Aorta (tissue), 5 donors: ENCODE results near the gene E2F6. TPM values are rescaled to one million over a fixed set of nuclear protein-coding genes. Genes with fewer than 3 reads are reported as not detected.

Experiments used
- ATAC-seq: fragments of 200-7000 bp; cut with Tn5 transposase; one replicate; pipeline ENCODE4 v1.9.1; 2022; ENCODE audit warnings: moderate library complexity; ENCODE audit not compliant: low FRiP score
- DNase-seq, 2 donors: peaks; one replicate each; pipeline ENCODE4 v3.0.0-alpha.2; 2020
- H3K27ac ChIP-seq, 2 donors: one replicate each; pipeline ENCODE4 v1.5.1; 2013; ENCODE audit warnings: low read length in 2 of 2, mild to moderate bottlenecking in 2 of 2, moderate library complexity in 2 of 2, control low read depth in 1 of 2, inconsistent platforms in 1 of 2, low read depth in 1 of 2
- H3K27me3 ChIP-seq, 2 donors: one replicate each; pipeline ENCODE4 v1.6.1; 2013; ENCODE audit warnings: control low read depth in 1 of 2, low read length in 1 of 2, mild to moderate bottlenecking in 1 of 2, moderate library complexity in 1 of 2; ENCODE audit not compliant: insufficient read depth in 2 of 2, control insufficient read depth in 1 of 2
- H3K36me3 ChIP-seq, 2 donors: one replicate each; pipeline ENCODE4 v1.6.1; 2013; ENCODE audit warnings: control low read depth in 1 of 2, low read length in 1 of 2, mild to moderate bottlenecking in 1 of 2; ENCODE audit not compliant: insufficient read depth in 2 of 2, control insufficient read depth in 1 of 2
- H3K4me1 ChIP-seq, 2 donors: one replicate each; pipeline ENCODE4 v1.6.1; 2013; ENCODE audit warnings: low read length in 2 of 2, control low read depth in 1 of 2, mild to moderate bottlenecking in 1 of 2, moderate library complexity in 1 of 2; ENCODE audit not compliant: insufficient read depth in 2 of 2, control insufficient read depth in 1 of 2
- H3K4me3 ChIP-seq, 2 donors: one replicate each; pipeline ENCODE4 v1.5.1; 2013; ENCODE audit warnings: low read length in 2 of 2, control low read depth in 1 of 2, mild to moderate bottlenecking in 1 of 2
- H3K9me3 ChIP-seq: one replicate; pipeline ENCODE4 v1.6.1; 2013; ENCODE audit warnings: mild to moderate bottlenecking, low read length; ENCODE audit not compliant: control insufficient read depth
- WGBS, 2 donors: extraction: QIAGEN DNeasy Blood & Tissue Kit; methylation state at CpG; one replicate each; pipeline ENCODE4 v1.1.7; 2013; 5-methylcytosine and 5-hydroxymethylcytosine counted together
- intact Hi-C, 2 donors: fragments of 100-400 bp; cut with DNase I; formaldehyde crosslinking; loops; one replicate each; pipeline versions ENCODE4 v1.14.2 to v1.15.0; 2022
- polyA plus RNA-seq, 2 donors: library from polyadenylated mRNA; stranded (reverse); fragments of 200-250 nt; gene quantifications; one replicate each; pipeline ENCODE4 v1.2.3, GENCODE V29; 2013
- total RNA-seq, 2 donors: library from RNA; stranded (reverse); fragmentation: NEBNext Ultra II Directional; extraction: Animal tissue kit (Norgen Biotek cat#: 25700); gene quantifications; one replicate each; pipeline ENCODE4 v1.2.1, GENCODE V29; 2021
- donor health status: healthy with polysubstance abuse.
- donor health status: Bipolar disorder and iron deficiency.
- donor health status: DM: no; HTN: no; CAD: no.
- donor health status: DM: no; HTN: no; CAD: no.
- donor health status: DM: yes; HTN: yes; CAD: no.

E2F6 gene
- total and polyA plus RNA-seq, 4 donors: 8.6 to 13.4 (median 9.4) TPM

GRCh38 chr2:11402436-11402835 is 63.5 kb downstream of the E2F6 start:
- 96 to 98% methylated on average over 9 of the region's 9 CpGs for WGBS, 2 donors

GRCh38 chr2:11399438-11399762 is 66.6 kb downstream of the E2F6 start:
- DNase-seq: no peak
- Histone ChIP-seq H3K4me3 (no peak overlapping the region), H3K27me3 (no peaks in the 10 kb centered on the region), H3K27ac (no peak overlapping the region), H3K4me1 (no peaks in the 10 kb centered on the region), H3K9me3 (no peaks in the 10 kb centered on the region), H3K36me3 (no peaks in the 10 kb centered on the region)
- no peak for ATAC-seq
- 94% methylated on average over 7 of the region's 7 CpGs for WGBS, 2 donors
- intact Hi-C loops: no loop called here

More at GRCh38 chr2:11402436-11402835, 63.5 kb downstream of the E2F6 start:
- DNase-seq: no peak
- no peak overlapping the region for H3K27ac ChIP-seq
- H3K9me3 ChIP-seq: no peaks in the 10 kb centered on the region
- H3K4me3 ChIP-seq: no peak overlapping the region
- no peak for ATAC-seq
- no peaks in the 10 kb centered on the region for H3K36me3 ChIP-seq
- H3K4me1 ChIP-seq: peaks cover 0 to 1% of the 10 kb centered on the region in 2 donors
- no peaks in the 10 kb centered on the region for H3K27me3 ChIP-seq
- intact Hi-C loops: no loop called here

DNA sequence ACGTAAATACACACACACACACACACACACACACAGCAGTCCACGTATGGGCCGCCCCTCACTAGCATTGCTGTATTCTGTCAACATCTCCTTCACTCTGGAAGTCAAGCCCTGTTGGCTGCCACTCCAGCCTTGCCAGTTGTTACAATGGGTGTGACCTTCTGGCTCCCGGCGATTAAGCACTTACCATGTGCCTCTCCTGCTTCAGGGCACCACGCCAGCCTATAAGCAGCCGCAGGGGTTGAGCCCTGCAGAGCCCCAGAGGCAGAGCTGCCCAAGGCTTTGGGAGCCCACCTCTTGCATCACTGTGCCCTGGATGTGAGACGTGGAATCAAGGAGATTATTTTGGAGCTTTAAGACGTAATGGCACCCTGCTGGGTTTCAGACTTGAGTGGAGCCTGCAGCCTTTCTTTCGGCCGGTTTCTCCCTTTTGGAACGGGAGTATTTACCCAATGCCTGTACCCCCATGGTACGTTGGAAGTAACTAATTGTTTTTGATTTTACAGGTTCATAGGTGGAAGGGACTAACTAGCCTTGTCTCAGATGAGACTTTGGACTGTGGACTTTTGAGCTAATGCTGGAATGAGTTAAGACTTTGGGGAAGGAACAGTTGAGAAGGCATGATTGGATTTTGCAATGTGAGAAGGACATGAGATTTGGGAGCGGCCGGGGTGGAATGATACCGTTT is 67.1 kb downstream of the E2F6 start:
- DNase-seq (no peak), ATAC-seq (no peak)
- intact Hi-C loops: no loop called here
- no peak overlapping the region for H3K27ac ChIP-seq
- H3K9me3 ChIP-seq: no peaks in the 10 kb centered on the region
- H3K27me3 ChIP-seq: no peaks in the 10 kb centered on the region
- no peaks in the 10 kb centered on the region for H3K4me1 ChIP-seq
- H3K4me3 ChIP-seq: no peak overlapping the region
- no peaks in the 10 kb centered on the region for H3K36me3 ChIP-seq
- WGBS, 2 donors: 74 to 77% methylated on average over 16 of the region's 16 CpGs

DNA sequence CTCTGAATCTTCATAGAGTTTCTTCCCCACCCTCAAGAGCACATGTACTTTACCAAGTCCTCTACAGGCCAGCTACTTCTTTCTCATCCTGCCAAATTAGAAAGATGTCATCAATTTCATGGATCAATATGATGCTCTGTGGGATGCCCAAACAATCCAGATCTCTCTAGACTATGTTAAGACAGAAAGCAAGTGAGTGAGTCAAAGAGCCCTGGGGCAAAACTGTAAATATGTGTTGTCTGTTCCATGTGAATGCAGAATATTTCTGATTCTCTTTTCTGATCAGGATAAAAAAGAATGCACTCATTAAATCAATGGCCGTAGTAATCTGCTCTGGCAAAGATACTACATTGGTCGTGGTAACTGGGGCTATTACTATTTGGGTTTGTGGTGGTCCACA is 68.4 kb downstream of the E2F6 start:
- intact Hi-C loops: no loop called here
- ATAC-seq (no peak), DNase-seq (no peak)
- Histone ChIP-seq H3K9me3 (no peaks in the 10 kb centered on the region), H3K36me3 (no peaks in the 10 kb centered on the region), H3K4me1 (peaks cover 0 to 3% of the 10 kb centered on the region in 2 donors), H3K27me3 (no peaks in the 10 kb centered on the region), H3K4me3 (no peak overlapping the region), H3K27ac (no peak overlapping the region)
- WGBS, 2 donors: 83 to 93% methylated on average over 2 of the region's 2 CpGs

DNA sequence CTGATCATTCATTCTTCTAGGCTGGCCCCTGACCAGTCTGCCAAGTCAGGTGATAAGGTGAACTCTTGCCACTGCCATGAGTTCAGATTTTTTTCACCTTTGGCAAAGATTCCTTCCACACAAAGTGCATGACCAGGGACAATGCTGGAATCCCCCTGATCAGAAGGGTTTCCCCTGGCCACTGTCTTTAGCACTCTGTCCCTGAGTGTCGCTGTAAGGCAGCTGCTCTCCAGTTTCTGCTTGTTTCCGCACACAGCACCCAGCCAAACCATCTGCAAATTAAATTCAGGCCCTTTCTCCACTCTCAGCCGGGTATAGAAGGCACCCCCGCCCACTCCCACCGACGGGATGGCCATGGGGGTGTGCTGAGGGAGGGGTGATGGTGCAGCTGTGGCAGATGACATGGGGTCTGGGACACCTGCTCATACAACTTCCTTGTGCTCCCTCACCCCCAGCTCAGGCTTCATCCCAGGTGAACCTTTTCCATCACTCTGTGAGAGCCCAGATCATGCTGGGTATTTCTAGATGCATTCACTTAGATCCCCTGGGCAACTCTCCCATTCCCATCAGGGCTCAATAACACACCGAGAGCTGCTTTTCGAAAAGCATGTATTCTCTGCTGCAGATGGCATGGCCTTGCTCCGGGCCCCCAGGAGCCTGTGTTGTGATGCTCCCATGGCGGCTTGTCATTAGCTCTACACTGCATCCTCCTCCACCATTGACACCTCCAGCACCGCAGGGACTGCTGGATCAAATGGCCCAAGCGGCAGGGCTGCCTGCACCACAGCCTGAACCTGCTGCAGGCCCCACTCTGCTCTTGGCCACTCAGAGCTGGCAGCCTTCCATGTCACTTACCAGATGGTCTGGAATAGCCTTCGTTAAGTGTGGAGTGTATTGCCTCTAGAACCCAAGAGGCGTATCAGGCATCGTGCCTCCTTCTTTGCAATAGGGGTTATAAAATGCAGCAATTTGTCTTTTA is 69.2 kb downstream of the E2F6 start:
- no peaks in the 10 kb centered on the region for H3K9me3 ChIP-seq
- H3K27me3 ChIP-seq: no peaks in the 10 kb centered on the region
- no peak overlapping the region for H3K27ac ChIP-seq
- intact Hi-C loops: no loop called here
- no peaks in the 10 kb centered on the region for H3K36me3 ChIP-seq
- DNase-seq (no peak), ATAC-seq (no peak)
- no peak overlapping the region for H3K4me3 ChIP-seq
- WGBS, 2 donors: 86 to 88% methylated on average over 15 of the region's 15 CpGs
- H3K4me1 ChIP-seq: peaks cover 0 to 3% of the 10 kb centered on the region in 2 donors

- H3K27ac ChIP-seq: no peak overlapping the region
- no peak overlapping the region for H3K4me3 ChIP-seq
- no peak for ATAC-seq
- 83 to 88% methylated on average over 8 of the region's 8 CpGs for WGBS, 2 donors
- intact Hi-C loops: no loop called here
- H3K9me3 ChIP-seq: no peaks in the 10 kb centered on the region
- no peaks in the 10 kb centered on the region for H3K36me3 ChIP-seq
- H3K4me1 ChIP-seq: peaks cover 0 to 3% of the 10 kb centered on the region in 2 donors
- no peak for DNase-seq
- no peaks in the 10 kb centered on the region for H3K27me3 ChIP-seq
Measured at GRCh38 chr2:11396021-11396420, 69.9 kb downstream of the E2F6 start.

- H3K4me1 ChIP-seq: peaks cover 0 to 3% of the 10 kb centered on the region in 2 donors
- no peaks in the 10 kb centered on the region for H3K27me3 ChIP-seq
- 10 to 20% methylated on average over 11 of the region's 11 CpGs for WGBS, 2 donors
- peak in 1 of 2 donors; percentile 64 for DNase-seq
- intact Hi-C loops: no loop called here
- no peaks in the 10 kb centered on the region for H3K36me3 ChIP-seq
- H3K9me3 ChIP-seq: no peaks in the 10 kb centered on the region
- peak; percentile 61 for ATAC-seq
- no peak overlapping the region for H3K4me3 ChIP-seq
- H3K27ac ChIP-seq: no peak overlapping the region
Measured at GRCh38 chr2:11395389-11395788, 70.6 kb downstream of the E2F6 start.
